RPMI7951 (cell line): ENCODE data around the gene ERC1. TPM values are rescaled to one million over a fixed set of nuclear protein-coding genes. Genes with fewer than 3 reads are reported as not detected.
"Not testable (repeated sequence)": the region's sequence is repeated elsewhere in the genome, so short reads cannot be mapped to it uniquely, and the experiment has no call there.

Experiments used
- DNase-seq: peaks from one replicate; pipeline ENCODE4 v3.0.0-alpha.2; 2012; ENCODE audit warnings: low read depth
- total RNA-seq: library from RNA; depleted of rRNA; stranded (reverse); fragments of >200 nt; shearing (Covaris generic); gene quantifications from 2 replicates; pipeline ENCODE4 v1.2.3, GENCODE V29; 2014

The ERC1 gene
- total RNA-seq, 1 experiment from 2014 or later: 11.7 TPM

GRCh38 chr12:1350055-1350933, 359.3 kb downstream of the ERC1 start:
- DNase-seq: peak; percentile 70

GRCh38 chr12:1350934-1351240, 359.9 kb downstream of the ERC1 start:
- DNase-seq: no peak

- peak; percentile 23 for DNase-seq
Measured at GRCh38 chr12:1351926-1352325, 360.9 kb downstream of the ERC1 start.

- DNase-seq: no peak
Measured at GRCh38 chr12:1353451-1353850, 362.4 kb downstream of the ERC1 start.

- DNase-seq: no peak
Measured at GRCh38 chr12:1355396-1355795, 364.4 kb downstream of the ERC1 start.

GRCh38 chr12:1355871-1356270, 364.8 kb downstream of the ERC1 start:
- not testable (repeated sequence) for DNase-seq

- no peak for DNase-seq
Measured at GRCh38 chr12:1356285-1356684, 365.3 kb downstream of the ERC1 start.

GRCh38 chr12:1357171-1357570, 366.1 kb downstream of the ERC1 start:
- DNase-seq: peak; percentile 29

- no peak for DNase-seq
Measured at GRCh38 chr12:1357711-1358110, 366.7 kb downstream of the ERC1 start.

GRCh38 chr12:1360441-1361210, 369.6 kb downstream of the ERC1 start:
- DNase-seq: no peak

- DNase-seq: no peak
Measured at GRCh38 chr12:1362143-1362662, 371.2 kb downstream of the ERC1 start.

- no peak for DNase-seq
Measured at GRCh38 chr12:1365703-1366102, 374.7 kb downstream of the ERC1 start.

GRCh38 chr12:1367331-1368291, 376.6 kb downstream of the ERC1 start:
- DNase-seq: no peak

GRCh38 chr12:1369460-1369859, 378.4 kb downstream of the ERC1 start:
- peak; percentile 58 for DNase-seq

- DNase-seq: no peak
Measured at GRCh38 chr12:1369938-1370500, 379.0 kb downstream of the ERC1 start.

GRCh38 chr12:1373901-1374735, 383.1 kb downstream of the ERC1 start:
- DNase-seq: no peak

GRCh38 chr12:1375323-1375722, 384.3 kb downstream of the ERC1 start:
- DNase-seq: no peak

GRCh38 chr12:1377117-1377516, 386.1 kb downstream of the ERC1 start:
- DNase-seq: no peak

GRCh38 chr12:1377681-1378080, 386.7 kb downstream of the ERC1 start:
- no peak for DNase-seq

- DNase-seq: no peak
Measured at GRCh38 chr12:1380171-1380851, 389.3 kb downstream of the ERC1 start.
